RCC 7860 (cell line): ENCODE data around the gene MAP3K9.
"Not testable (repeated sequence)": the region's sequence is repeated elsewhere in the genome, so short reads cannot be mapped to it uniquely, and the experiment has no call there.

Experiments
- DNase-seq: peaks from one replicate; pipeline ENCODE4 v3.0.0-alpha.2; 2015; ENCODE audit warnings: low spot score
- FAIRE-seq: peaks from 2 replicates; lab custom pipeline; 2012; peaks lifted over from hg19 to GRCh38; lab: Jason Lieb, UNC

The MAP3K9 gene

DNA sequence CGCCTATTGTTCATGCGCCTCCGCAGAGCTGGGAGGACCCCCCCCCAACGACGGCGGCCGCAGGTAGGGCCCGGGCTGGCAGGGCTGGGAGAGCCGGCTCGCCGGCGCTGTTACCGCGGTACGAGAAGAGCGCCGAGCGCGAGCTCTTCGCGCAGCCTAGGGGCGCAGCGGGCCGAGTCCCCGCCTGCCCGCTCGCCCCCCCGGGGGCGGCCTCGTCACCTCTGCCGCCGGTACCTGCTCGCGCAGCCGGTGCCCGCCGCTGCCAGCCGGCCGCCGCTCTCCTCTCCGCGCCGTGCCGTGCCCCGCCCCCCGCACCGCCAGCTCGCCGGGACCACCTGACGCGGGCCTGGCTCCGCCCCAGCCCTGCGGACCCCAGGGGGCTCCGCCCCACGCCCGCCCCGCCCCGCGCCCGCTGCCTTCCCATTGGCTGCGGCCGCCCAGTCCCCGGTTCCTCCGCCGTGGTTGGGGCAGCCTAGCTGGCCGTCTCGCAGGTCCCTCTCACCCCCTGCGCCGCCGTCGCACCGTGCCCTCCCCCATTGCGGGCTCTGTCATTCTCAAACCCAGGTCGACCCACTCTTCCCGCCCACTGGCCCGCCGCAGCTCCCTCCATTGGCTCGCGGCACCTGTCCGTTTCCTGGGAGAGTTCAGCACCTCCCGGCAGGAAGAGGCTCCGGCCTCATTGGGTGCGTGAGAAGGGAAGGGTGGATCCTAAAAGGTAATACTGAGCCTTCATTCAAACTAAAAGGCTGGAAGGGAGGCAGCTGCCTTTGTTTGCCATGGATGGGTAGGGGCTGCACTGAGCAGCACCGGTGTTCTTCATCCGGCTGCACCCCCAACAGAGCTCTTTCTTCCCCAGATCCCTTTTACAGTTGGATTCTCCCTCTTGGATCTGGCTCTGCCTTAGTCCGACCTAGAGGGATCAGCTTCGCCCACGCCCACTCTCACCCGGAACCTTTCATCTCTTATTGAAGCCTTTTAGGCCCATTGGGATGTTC, at the start of gene MAP3K9:
Gene MAP3K9 (minus strand): TSS at position 289 of the 995 bp plus-strand sequence. CDS start 342 bp downstream, outside the sequence.
- FAIRE-seq (peak; percentile 83), DNase-seq (peak; percentile 85)

DNA sequence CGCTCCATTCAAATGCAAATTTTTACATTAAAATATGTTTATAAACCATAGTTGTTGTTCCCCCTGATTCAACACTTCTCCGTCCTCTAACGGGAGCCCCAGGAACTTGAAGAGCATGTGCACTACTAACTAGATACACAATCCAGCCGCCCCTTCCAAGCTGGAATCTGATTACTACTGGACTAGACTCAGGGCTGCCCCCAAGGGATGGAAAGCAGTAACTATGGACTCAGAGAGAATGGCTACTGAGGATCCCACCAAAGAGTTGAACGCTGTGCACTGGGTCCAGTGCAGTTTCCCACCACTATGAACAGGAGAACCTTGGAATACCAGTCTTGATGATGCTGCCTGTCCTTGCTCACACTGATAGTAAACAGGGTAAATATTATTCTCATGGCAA, 49.3 kb upstream of the MAP3K9 start:
- FAIRE-seq (no peak), DNase-seq (no peak)

DNA sequence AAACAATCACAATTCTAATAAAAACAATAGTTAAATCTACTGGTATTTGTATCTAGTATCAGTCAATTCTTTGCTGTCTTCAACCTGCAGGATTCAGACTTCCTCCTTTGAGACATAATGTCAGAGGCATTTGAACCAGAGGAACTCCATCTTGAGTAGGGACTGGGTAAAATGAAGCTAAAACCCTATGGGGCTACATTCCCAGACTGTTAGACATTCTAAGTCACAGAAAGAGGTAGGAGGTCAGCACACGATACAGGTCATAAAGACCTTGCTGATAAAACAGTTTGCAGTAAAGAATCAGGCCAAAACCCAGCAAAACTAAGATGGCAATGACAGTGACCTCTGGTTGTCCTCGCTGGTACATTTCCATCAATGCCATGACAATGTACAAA, 48.2 kb upstream of the MAP3K9 start:
- peak; percentile 32 for DNase-seq

DNA sequence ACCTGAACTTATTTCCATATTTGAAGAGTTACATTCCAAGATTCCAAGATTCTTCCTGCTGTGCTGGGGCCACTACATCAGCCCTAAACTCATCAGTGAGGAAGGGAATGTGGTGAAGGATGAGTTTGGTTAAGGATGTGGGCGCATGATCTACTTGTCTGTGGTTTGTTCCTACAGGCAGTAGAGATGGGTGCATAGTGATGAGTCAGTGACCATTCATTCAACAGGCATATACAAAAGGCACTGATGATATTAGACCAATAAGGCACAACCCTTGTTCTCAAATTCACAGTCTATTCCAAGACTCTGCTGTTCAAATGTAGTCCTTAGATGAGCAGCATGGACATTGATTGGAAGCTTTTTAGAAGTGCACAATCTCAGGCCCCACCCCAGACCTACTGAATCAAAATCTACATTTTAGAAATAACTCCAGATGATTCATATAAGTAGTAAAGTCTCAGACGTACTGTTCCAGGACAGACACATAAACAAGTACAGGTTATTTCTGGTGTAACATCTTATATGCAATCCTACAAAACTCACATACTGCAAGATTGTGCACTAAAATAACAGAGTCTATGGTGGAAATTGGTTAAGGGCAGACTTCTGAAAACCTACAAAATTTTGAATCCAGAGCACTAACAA, 47.7 kb upstream of the MAP3K9 start:
- DNase-seq (peak; percentile 86), FAIRE-seq (peak; percentile 92)

More for the DNA sequence above, 48.2 kb upstream of the MAP3K9 start:
- FAIRE-seq = no peak

DNA sequence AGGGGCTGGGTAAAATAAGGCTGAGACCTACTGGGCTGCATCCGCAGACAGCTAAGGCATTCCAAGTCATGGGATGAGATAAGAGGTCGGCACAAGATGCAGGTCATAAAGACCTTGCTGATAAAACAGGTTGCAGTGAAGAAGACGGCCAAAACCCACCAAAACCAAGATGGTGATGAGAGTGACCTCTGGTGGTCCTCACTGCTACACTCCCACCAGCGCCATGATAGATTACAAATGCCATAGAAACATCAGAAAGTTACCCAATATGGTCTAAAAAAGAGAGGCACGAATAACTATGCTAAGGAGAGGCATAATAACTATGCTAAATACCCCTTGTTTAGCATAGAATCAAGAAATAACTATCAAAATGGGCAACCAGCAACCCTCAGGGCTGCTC, 46.2 kb upstream of the MAP3K9 start:
- no peak for FAIRE-seq
- DNase-seq = no peak

DNA sequence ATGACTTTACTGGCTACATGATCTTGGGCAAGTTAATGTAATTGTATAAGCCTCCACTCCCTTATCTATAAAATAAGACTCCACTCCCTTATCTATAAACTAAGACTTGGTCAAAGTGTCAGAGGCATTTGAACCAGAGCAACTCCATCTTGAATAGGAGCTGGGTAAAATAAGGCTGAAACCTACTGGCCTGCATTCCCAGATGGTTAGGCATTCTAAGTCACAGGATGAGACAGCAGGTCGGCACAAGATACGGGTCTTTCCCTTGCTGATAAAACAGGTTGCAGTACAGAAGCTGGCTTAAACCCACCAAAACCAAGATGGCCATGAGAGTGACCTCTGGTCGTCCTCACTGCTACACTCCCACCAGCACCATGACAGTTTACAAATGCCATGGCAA, 44.3 kb upstream of the MAP3K9 start:
- FAIRE-seq = not testable (repeated sequence)

DNA sequence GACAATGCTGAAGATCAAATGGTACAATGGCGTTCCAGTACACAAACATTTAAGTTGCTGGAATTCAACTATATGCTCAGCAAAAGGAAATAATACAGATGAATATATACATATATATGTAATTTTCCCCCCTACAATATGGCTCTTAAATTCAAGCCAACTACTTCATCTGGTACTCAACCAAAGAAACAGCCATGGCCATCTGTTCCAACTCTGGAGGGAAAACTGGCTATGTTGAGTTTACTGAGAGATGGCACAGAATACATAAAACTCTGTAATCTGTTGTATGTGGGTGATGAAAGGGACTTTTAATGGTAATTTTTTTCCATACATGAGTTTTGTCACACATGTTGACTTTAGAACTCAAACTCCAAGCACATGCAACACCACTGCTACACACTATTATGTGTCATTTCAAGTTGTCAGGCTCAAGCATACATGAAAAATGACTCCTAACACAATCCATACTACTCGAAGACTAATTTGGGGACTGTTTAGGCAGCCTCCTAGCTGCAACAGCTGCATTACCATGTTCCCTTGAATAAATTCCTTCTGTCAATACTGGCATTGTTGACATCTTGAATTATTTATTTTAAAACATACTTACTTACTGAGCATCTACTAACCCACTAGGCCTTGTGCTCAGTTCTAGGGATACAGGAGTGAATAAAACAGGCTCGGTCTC, 38.2 kb upstream of the MAP3K9 start:
- DNase-seq = no peak
- FAIRE-seq = no peak

More for the DNA sequence above, 44.3 kb upstream of the MAP3K9 start:
- not testable (repeated sequence) for DNase-seq

DNA sequence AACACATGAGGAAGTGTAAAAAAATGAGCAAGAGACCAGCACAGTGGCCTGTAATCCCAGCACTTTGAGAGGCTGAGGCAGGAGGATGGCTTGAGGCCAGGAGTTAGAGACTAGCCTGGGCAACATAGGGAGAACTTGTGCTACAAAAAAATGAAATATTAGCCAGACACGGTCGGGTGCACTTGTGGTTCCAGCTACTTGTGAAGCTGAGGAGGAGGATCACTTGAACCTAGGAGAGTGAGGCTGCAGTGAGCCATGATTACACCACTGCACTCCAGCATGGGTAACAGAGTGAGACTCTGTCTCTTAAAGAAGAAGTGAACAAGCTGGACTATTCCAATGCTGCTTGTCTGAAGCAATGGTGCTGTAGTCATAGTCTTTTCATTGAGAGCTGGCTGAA, 36.3 kb upstream of the MAP3K9 start:
- DNase-seq (peak; percentile 36), FAIRE-seq (no peak)

DNA sequence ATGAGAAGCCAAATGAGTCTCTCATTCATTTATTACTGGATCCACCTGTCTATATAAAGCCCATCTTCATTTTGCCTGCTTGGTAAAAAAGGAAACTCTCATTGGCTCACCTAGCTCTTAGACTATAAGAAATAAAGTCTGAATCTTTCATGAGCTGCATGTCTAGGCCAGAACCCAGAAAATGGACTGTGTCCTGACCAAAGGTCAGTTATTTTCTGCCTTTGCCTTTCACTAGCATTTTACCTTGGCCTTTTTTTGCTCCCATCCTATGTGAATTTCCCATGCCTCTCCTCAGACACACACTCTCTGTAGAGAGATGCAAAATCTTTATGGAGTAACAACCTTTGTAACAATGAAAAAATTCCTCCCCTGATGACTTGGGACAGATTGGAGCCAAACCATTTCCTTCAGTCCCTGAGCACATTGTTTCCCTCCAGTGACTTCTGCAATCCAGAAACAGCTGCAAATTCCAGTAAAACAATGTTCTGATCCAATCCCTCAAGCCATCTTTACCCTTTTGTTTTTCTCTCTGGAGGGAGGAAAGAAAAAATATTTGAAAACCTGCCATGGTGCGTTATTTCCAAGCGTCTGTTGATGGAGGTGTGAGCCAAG, 33.6 kb upstream of the MAP3K9 start:
- FAIRE-seq = no peak

DNA sequence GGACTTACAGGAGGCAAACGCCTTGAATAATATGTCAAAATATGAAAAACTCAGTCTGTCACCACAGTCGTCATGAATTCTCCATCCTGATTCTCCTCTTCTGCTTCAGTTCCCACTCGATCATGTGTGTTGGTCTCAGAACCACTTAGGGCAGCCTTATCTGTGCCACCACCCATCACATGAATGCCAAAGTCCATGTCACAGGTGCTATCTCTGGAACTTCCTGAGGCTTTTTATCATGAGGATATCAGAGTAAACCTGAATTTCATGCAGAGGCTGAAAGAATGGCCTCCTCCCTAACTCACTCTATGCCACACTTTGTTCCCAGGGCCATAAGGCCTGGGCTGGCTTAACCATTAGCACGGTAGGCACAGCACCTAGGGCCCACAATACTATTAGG, 28.8 kb upstream of the MAP3K9 start:
- DNase-seq = no peak
- no peak for FAIRE-seq

More for the DNA sequence above, 33.6 kb upstream of the MAP3K9 start:
- DNase-seq = no peak

DNA sequence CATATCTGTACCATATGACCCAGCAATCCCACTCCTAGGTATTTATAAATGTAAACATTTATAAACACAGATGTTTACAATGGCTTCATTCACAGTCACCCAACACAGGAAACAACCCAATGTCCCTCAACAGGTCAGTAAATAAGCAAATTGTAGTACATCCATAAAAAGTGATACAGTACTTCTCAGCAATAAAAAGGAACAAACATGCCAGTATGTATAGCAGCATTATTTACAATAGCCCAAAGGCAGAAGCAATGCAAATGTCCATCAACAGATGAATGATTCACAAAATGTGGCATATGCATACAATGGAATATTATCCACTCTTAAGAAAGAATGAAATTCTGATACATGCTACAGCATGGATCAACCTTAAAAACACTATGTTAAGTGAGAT, 27.6 kb upstream of the MAP3K9 start:
- DNase-seq (no peak), FAIRE-seq (no peak)

DNA sequence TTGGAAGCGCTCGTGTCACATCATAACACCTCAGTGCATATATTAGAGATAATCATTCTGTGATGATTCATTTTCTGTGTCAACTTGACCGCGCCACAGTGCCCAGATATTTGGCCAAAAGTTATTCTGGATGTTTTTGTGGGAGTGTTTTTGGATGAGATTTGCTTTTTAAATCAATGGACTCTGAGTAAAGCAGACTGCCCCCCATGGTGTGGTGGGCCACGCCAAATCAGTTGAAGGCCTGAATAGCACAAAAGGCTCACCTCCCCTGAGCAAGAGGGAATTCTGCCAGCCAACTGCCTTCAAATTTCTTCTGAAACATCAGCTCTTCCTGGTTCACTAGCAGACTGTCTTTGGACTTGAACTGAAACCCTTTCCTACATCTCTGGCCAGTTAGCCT, 24.6 kb upstream of the MAP3K9 start:
- FAIRE-seq = no peak
- no peak for DNase-seq

DNA sequence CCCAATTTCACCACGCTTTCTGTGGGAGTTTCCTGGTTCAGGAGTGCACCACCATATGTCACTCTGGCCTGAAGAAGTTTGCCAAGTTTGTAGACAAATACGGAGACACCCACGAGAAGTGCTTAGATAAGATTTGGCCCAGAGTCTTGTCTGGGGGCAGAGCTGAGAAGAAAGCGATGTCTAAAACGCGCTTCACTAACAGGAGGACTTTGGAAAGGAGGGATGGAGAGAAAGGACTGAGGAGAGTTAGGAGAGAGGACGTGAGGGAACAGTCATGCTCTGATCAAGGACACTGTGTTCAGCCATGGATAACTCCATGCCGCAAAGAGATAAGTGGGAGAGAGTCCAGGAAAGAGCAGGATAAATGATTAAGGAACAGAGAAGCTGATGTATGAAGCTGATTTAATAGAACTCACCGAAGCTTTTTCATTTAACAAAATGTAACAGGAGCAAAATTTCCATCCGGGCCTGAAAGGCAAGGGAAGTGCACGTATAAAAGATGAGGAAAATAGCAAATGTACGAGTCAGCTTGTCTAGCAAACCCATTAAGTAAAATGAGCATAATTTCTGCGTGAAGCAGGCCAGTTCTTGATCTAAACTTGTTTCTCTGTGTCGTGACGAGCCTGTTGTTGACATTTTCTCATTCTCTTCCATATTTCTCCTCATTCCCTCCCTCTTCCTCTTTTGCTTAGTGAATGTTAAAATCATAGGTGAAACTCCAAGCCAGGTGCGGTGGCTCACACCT, 23.4 kb upstream of the MAP3K9 start:
- DNase-seq (no peak), FAIRE-seq (no peak)

DNA sequence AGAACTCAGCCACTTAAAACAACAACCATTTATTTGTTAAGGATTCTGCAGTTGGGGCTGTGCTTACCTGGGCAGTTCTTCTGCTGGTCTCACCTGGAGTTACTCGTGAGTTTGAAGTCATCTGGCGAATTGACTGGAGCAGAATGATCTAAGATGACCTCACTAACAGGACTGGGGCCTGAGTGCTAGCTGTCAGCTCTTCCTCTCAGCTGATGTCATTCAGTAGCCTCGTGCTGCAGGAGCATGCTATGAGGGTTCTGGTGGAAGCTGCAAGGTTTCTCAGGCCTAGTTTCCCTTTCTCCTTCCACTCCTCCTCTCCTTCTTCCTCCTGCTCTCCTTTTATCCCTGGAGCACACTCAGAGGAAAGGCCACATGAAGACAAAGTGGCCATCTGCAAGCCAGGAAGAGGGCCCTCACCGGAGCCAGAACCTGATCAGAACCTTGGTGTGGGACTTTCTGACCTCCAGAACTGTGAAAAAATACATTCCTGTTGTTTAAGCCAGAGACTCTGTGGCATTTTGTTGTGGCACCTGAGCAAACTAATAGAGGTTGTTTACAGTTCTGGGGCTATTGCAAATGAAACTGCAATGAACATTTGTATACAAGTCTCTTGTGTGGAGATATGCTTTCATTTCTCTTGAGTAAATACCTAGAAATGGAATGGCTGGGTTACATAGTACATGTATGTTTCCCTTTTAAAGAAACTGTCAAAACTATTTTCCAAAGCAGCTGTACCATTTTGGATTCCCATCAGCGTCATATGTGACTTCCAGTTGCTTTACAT, 21.9 kb upstream of the MAP3K9 start:
- DNase-seq (no peak), FAIRE-seq (no peak)

DNA sequence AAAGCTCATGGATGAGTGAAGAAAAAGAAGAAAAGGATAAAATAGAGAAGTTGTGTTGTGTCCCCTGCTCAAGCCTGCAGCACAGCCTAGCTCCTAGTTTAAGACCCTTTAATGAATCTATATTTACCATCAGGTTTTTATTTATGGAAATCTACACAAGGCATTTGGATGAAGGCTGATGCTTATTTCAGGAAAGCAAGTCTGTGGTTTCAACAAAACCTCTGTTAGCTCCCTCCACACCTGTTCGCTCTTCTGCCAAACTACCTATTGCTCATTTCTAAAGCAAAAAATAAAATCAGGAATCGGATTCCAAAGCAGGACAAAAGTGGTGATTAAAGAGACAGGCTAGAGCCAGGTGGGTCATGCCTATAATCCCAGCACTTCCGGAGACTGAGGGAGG, 18.9 kb upstream of the MAP3K9 start:
- DNase-seq = no peak
- FAIRE-seq = no peak

DNA sequence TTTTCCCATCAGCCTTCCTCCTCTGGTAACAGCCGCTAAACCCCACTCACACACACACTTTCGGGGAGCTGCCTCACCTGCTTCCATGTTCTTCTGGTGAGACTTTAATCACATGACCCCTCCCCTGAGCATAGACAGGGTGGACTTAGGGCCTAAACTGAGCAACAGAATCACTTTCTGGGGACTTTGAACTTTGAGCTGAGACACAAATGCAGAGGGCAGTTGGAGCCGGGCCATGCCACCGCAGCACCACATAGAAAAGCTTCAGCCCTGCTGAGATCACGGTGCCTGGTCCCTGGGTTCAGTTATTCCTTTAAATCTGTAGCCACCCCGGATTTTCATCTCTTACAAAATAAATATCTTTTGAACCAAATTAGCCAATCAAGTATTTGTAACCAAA, 18.4 kb upstream of the MAP3K9 start:
- FAIRE-seq (no peak), DNase-seq (no peak)

DNA sequence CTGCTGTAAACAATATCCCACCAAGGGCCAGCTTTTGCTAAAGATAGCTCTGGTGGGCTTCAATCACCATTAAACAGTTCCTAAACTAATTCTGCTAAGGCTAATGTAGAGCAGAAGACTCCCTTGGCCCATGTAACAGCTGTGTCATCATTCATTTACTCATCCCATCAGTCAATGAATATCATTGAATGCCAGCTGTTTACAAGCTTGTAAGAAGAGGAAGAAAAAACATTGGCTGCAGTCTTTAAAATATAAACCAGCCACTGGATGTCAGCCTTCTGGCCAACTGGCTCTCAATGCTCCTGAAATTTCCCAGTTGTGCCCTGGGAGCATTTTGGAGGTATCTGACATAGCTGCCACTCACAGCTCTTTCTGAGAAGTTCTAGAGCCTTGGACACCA, 18.0 kb upstream of the MAP3K9 start:
- FAIRE-seq (no peak), DNase-seq (no peak)

DNA sequence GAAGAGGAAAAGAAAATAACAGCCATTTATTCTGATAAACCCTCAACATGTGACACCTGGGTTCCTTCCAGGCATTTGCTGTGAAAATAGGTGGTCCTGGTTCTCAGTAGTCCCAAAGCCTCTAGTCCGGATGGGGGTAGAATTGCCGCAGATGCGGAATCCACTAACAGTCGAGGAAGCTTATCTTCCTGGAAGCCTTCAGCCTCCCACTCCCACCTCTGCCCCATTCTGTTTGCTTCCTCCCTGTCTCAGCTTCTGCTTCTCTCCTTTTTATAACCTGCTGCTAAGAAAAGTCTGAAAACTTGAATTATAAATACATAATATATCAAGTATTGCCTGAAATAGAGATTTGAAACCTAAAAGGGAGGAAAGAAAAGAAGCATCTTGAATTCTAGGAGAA, 14.0 kb upstream of the MAP3K9 start:
- no peak for DNase-seq
- FAIRE-seq = no peak

DNA sequence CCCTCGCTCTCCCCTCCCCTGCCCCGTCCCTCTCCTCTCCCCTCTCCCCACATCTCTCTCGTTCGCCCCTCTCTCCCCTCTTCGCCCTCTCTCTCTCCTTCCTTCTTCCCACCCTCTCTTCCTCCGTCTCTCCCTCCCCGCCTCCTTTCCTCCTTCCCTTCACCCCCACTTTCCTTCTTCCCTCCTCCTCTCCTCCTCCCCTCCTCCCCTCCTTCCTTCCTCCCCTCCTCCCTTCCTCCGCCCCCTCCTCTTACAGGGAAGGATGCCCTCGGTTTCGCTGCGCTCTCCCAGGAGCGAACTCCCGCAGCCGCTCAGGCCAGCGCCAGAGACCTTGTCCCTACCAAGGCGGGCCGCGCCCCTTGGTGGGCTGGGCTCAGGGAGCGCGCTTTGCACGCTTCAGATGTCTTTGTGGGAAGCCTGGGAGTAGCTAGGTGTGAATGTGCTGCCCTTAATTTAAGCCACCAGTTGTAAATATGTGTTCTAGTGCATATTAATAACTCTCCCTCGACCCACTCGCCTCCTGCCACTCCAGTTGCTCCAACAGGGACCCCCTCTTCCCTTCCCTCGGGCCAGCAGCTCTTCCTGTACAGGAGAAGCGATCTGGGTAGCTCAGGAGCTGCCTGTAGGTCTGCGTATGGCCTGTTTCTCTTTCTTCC, 13.3 kb upstream of the MAP3K9 start:
- FAIRE-seq (no peak), DNase-seq (no peak)
